Epidermal melanocyte (primary cell): Measurements from ENCODE around the gene CPSF2.

Source experiments
- DNase-seq: peaks from one replicate; pipeline ENCODE4 v3.0.0; 2011; ENCODE audit warnings: low spot score; ENCODE audit not compliant: insufficient read length

The CPSF2 gene

GRCh38 chr14:92121670-92122350, at the start of gene CPSF2, which contains the start of gene NDUFB1:
CPSF2 (plus strand) TSS chr14:92121969; CDS start chr14:92130985, 9,016 bp downstream.
NDUFB1 (minus strand) TSS chr14:92121706; CDS start chr14:92117637, 4,069 bp downstream.
- DNase-seq: peak; percentile 84

- no peak for DNase-seq
Observed at GRCh38 chr14:92074555-92074954, 47.2 kb upstream of the CPSF2 start.

- DNase-seq: no peak
Observed at GRCh38 chr14:92088494-92088893, 33.3 kb upstream of the CPSF2 start.

DNA sequence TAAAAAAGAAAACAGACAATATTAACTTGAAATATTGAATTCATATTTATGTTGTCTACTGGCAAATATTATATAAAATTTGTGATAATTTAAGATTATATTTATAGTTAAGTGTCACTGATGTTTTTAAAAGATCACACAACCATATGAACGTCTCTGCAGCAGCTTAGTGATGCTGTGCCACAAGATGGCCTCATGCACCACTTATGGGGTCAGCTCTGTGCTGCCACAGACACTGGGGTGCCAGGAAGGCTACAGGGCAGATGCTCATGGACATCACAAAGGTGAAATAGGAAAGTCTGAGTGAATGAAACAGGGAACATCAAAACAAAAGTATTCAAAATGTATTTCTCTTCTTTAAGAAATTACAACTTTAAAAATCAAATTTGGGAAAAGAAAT, 28.4 kb upstream of the CPSF2 start:
- no peak for DNase-seq

DNA sequence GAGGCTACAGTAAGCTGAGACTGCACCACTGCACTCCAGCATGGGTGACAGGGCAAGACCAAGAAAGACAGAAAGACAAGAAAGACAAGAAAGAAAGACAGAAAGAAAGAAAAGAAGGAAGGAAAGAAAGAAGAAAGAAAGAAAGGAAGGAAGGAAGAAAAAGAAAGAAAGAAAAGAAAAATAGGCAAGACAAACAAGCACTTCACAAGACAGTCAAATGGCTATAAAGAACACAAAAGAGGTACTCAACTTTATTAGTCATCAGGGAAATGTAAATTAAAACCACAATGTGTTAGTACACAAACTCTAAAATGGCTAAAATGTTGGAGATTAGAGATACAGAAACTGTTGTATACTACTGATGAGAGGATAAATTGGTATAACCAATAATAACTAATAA, 22.0 kb upstream of the CPSF2 start:
- DNase-seq: no peak

DNA sequence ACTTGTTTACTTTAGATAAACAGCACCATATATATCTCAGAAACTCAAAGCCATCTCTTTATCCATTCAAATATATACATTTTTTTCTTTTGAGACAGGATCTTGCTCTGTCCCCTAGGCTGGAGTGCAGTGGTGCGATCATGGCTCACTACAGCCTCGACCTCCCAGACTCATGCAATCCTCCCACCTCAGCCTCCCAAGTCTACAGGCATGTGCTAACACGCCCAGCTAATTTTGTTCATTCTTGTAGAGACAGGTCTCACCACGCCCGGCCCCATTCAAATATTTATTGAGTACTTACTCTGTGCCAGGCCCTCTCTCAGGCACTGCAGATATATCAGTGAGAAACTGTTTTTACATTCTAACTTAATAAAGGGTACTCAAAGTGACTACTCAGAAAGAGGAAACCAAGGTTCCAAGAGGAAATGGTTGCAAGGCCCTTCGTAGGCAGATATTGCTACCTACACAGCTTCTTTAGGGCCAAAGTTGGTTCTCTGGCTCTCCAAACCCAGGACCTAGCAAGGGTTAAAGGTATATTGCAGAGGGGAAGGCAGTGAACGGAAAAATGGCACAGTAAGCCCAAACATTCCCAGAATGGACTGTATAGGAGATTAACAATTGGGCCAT, 18.3 kb upstream of the CPSF2 start:
- DNase-seq: no peak

DNA sequence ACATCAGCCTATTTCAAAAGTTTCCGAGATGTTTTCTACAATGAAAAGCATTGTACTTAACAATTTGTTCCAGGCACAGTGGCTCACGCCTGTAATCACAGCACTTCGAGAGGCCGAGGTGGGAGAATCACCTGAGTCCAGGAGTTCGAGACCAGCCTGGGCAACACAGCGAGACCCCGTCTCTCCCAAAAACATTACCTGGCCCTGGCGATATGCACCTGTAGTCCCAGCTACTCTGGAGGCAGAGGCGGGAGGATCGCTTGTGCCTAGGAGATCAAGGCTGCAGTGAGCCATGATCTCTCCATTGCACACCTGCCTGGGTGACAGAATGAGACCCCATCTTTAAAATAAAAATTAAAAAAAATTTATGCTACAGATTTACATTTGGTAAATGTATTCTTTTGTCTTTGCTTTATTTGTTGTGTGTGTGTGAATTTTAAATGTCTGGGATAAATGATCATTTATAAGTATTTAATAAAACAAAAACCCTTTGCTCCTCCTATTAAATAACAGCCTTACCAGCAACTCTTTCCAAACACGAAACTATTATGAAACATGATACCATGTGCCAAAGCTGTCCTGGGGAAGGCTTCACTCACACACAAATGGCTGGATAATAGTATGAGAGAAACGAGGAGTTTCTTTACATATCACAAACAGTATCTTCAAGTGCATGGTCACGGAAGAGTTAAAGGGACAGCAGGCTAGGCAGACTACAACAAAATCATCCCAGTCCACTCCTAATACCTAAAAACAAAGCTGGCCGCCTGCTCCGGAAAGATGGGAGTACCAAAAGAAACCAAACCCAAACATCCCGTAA, 16.5 kb upstream of the CPSF2 start:
- peak; percentile 21 for DNase-seq

- DNase-seq: no peak
Observed at GRCh38 chr14:92105893-92106142, 16.0 kb upstream of the CPSF2 start.

GRCh38 chr14:92106143-92106926, 15.4 kb upstream of the CPSF2 start, which contains the start of gene ATXN3:
ATXN3 (minus strand) TSS chr14:92106582; CDS start chr14:92106552, 30 bp downstream.
- peak; percentile 93 for DNase-seq

DNA sequence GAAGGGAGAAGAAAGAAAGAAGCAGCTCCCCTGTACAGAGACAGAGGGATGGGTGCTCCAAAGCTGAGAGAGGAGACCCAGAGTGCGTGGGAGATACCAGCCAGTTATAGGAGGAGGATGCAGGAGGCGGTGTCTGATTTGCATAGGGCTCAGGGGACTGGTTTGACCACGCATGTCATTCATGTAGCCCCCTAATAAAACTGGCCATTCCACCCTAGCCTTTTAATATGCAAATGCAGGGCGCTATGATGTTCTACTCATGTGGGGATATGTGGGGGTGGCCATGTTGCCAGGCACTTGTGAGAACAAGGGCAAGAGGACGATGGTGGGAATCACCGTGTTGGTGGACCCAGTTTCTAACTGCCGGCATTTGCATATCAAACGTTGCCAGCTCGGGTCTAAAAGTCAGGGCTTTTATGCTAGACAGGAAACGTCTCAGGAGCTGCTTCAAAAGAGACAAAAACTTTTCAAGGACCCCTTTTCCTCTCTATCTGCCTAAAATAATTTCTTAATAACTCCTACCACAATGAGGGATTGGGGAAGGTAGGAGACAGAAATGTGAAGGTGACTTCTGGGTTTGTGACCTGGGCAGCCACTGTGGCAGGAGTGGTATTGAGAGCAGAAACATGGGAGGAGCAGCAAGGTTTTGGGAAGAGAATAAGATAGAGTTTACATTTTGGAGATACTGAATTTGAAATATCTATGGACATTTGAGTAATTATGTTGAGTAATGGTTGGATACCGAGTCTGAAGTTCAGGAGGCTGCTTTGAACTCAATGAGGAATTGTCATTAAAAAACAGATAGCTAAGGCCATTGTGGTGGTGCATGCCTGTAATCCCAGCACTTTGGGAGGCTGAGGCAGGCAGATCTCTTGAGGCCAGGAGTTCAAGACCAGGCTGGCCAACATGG, 13.2 kb upstream of the CPSF2 start:
- no peak for DNase-seq

- DNase-seq: no peak
Observed at GRCh38 chr14:92109490-92109889, 12.3 kb upstream of the CPSF2 start.

- peak; percentile 20 for DNase-seq
Observed at GRCh38 chr14:92121207-92121669, 531 bp upstream of the CPSF2 start.

GRCh38 chr14:92122351-92122677, 545 bp downstream of the CPSF2 start:
- no peak for DNase-seq

- DNase-seq: no peak
Observed at GRCh38 chr14:92122761-92123160, 992 bp downstream of the CPSF2 start.

DNA sequence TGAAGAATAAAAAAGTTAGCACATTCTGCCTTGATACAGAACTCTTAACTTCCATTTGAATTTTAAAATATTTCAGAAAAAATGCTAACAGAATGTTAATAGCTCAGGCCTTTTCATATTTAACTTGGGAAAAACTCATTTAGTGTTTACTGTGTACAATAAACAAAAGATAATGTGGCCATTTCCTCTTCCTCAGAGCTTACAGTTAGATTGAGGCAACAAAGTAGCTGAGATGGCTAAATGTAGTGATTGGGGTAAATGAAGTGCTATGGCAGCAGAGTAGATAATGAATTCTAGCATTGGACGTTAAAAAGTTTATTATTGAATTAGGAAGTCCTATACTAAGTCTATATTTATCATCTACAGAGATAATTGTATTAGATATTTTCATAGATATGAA, 12.7 kb downstream of the CPSF2 start:
- no peak for DNase-seq

DNA sequence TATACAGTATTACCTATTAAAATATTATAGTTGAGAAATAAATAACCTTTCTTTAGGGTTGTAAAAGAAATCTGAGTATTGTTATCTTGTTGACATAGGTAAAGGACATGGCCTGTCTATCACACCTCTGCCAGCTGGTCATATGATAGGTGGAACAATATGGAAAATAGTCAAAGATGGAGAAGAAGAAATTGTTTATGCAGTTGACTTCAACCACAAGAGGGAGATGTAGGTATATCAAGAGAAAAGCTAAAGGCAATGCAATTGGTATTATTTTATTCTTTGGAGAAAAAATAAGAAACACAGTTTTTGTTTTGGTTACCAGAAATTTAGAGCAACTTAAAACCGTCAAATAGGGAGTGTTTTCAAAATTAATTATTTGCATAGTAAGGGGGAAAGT, 13.5 kb downstream of the CPSF2 start:
- DNase-seq: no peak

GRCh38 chr14:92143309-92143708, 21.5 kb downstream of the CPSF2 start:
- DNase-seq: no peak

GRCh38 chr14:92143962-92144361, 22.2 kb downstream of the CPSF2 start:
- no peak for DNase-seq

GRCh38 chr14:92144708-92145107, 22.9 kb downstream of the CPSF2 start:
- DNase-seq: no peak

DNA sequence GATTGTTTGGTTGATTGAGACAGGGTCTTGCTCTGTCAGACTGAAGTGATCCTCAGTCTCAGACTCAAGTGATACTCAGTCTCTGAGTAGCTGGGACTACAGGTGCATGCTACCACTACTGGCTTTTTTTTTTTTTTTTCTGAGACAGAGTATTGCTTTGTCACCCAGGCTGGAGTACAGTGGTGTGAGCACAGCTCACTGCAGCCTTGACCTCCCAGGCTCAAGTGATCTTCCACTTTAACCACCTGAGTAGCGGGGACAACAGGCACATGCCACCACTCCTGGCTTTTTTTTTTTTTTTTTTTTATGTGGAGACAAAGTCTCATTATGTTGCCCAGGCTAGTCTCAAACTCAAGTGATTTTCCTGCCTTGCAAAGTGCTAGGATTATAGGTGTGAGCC, 31.8 kb downstream of the CPSF2 start:
- no peak for DNase-seq
